Measurements from ENCODE around the gene MYO3B.

MYO3B gene

GRCh38 chr2:170514140-170514539, 336.2 kb downstream of the MYO3B start:
- in situ Hi-C loops (cut with MboI; ENCODE audit: low sequenced_read_pairs, unreplicated experiment) = no loop called here
- TF ChIP-seq, protein P1, sequence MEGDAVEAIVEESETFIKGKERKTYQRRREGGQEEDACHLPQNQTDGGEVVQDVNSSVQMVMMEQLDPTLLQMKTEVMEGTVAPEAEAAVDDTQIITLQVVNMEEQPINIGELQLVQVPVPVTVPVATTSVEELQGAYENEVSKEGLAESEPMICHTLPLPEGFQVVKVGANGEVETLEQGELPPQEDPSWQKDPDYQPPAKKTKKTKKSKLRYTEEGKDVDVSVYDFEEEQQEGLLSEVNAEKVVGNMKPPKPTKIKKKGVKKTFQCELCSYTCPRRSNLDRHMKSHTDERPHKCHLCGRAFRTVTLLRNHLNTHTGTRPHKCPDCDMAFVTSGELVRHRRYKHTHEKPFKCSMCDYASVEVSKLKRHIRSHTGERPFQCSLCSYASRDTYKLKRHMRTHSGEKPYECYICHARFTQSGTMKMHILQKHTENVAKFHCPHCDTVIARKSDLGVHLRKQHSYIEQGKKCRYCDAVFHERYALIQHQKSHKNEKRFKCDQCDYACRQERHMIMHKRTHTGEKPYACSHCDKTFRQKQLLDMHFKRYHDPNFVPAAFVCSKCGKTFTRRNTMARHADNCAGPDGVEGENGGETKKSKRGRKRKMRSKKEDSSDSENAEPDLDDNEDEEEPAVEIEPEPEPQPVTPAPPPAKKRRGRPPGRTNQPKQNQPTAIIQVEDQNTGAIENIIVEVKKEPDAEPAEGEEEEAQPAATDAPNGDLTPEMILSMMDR (IDR thresholded peaks at IDR 0.05; ENCODE audit: borderline replicate concordance, control extremely low read depth, extremely low read depth, insufficient read depth, missing control alignments) = no peak
- DNase-seq (ENCODE audit: low spot score) = no peak

DNA sequence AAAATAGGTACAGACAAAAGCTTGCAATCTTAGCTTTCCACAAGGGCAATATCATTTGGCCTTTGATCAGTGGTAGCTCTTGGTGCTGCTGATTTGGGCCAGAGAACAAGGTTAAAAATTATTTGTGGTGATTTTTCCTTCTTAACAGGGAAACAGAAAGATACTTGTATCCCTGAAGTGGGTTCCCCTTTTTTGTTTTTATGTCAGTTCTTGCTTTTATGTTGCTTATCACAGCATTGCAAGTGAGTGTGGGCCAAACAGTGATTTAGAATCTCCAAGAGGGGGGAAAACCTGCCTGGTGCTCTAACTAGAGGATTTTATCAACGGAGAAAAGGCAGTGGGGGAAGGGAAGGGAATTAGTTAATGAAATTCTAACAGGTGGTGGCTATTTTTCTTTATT, 339.6 kb downstream of the MYO3B start:
- TF ChIP-seq, protein P1 (IDR thresholded peaks at IDR 0.05; ENCODE audit: borderline replicate concordance, control extremely low read depth, extremely low read depth, insufficient read depth, missing control alignments) = no peak
- in situ Hi-C loops (cut with MboI; ENCODE audit: low sequenced_read_pairs, unreplicated experiment) = no loop called here
- DNase-seq (ENCODE audit: low spot score) = no peak

DNA sequence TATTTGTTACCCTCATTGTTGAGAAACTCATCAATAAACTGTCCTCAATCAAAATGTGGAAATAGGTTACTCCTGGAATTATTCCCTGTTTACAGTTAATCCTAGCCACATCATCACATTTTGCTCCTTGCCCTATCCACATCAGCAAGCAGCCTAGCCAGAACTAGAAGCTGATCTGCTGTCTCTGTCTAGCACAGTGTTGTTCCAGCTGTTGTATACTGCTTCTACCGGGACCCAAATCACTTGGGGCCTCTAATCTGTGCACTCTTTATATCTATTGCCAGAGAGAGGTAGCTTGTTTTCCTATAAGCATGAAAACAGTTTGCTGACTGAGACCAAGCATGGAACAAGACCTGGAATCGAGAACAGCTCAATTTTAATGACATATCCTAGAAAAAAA, 341.0 kb downstream of the MYO3B start:
- TF ChIP-seq, protein P1 (IDR thresholded peaks at IDR 0.05; ENCODE audit: borderline replicate concordance, control extremely low read depth, extremely low read depth, insufficient read depth, missing control alignments) = no peak
- DNase-seq (ENCODE audit: low spot score) = no peak
- in situ Hi-C loops (cut with MboI; ENCODE audit: low sequenced_read_pairs, unreplicated experiment) = no loop called here

- DNase-seq (ENCODE audit: low spot score) = no peak
- in situ Hi-C loops (cut with MboI; ENCODE audit: low sequenced_read_pairs, unreplicated experiment) = no loop called here
- TF ChIP-seq, protein P1 (IDR thresholded peaks at IDR 0.05; ENCODE audit: borderline replicate concordance, control extremely low read depth, extremely low read depth, insufficient read depth, missing control alignments) = no peak
These were observed 343.4 kb downstream of the MYO3B start for GRCh38 chr2:170521299-170521698.

GRCh38 chr2:170523506-170523905, 345.6 kb downstream of the MYO3B start:
- TF ChIP-seq, protein P1 (IDR thresholded peaks at IDR 0.05; ENCODE audit: borderline replicate concordance, control extremely low read depth, extremely low read depth, insufficient read depth, missing control alignments) = no peak
- in situ Hi-C loops (cut with MboI; ENCODE audit: low sequenced_read_pairs, unreplicated experiment) = no loop called here
- no peak for DNase-seq (ENCODE audit: low spot score)

- in situ Hi-C loops (cut with MboI; ENCODE audit: low sequenced_read_pairs, unreplicated experiment) = no loop called here
- TF ChIP-seq, protein P1 (IDR thresholded peaks at IDR 0.05; ENCODE audit: borderline replicate concordance, control extremely low read depth, extremely low read depth, insufficient read depth, missing control alignments) = no peak
- peak; percentile 19 for DNase-seq (ENCODE audit: low spot score)
These were observed 347.1 kb downstream of the MYO3B start for GRCh38 chr2:170524828-170525565.
